ENCODE data around the gene BCL2. TPM values are rescaled to one million over a fixed set of nuclear protein-coding genes. Genes with fewer than 3 reads are reported as not detected.

Gene BCL2
- polyA plus RNA-seq, 4 donors = 23.3 to 28.8 (median 27.1) TPM

DNA sequence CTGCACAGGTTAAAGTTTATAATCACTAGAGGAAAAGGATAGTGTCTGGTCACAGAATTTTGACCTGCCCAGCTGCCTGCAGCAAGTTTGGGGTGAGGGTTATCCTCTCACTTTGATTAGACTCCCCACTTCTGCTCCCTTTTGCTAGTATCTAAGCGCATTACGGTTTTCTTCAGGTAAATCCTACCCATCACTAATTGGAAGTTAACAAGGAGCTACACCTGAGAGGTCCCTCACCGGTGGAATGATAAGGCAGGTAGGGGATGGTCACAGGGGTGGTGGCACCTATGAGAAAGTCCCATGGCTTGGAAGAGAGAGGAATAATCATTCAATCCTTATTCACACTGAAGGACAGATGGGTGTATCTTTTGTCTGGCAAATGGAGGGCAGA lies 7.6 kb downstream of the BCL2 start:
- DNase-seq (ENCODE audit: low read depth in 4 of 4, low spot score in 3 of 4) = no peak

- DNase-seq (ENCODE audit: low read depth in 4 of 4, low spot score in 3 of 4) = no peak
Measured at GRCh38 chr18:63311118-63312018, 8.2 kb downstream of the BCL2 start.

DNA sequence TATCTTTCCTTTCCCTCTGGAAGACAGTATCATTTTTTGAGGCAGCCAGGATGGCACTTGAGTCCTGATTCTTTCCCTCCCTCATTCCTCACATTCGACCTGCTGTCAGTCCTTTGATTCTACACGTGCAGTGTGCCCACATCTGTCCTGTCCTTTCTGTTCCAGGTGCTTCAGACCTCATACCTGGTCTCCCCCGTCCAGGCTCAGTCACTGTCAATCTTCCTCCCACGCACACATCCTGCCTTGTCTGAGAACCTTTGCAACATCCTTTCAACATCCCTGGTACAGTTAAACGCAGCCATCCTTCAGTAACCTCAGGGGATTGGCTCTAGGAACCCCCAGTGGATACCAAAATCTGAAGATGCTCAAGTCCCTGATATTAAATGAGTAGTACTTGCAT lies 10.1 kb downstream of the BCL2 start:
- no peak for DNase-seq (ENCODE audit: low read depth in 4 of 4, low spot score in 3 of 4)

GRCh38 chr18:63307551-63308200 lies 11.9 kb downstream of the BCL2 start:
- DNase-seq (ENCODE audit: low read depth in 4 of 4, low spot score in 3 of 4) = no peak

GRCh38 chr18:63306819-63307550 lies 12.6 kb downstream of the BCL2 start:
- no peak for DNase-seq (ENCODE audit: low read depth in 4 of 4, low spot score in 3 of 4)

GRCh38 chr18:63306249-63306648 lies 13.3 kb downstream of the BCL2 start:
- DNase-seq (ENCODE audit: low read depth in 4 of 4, low spot score in 3 of 4) = no peak

- no peak for DNase-seq (ENCODE audit: low read depth in 4 of 4, low spot score in 3 of 4)
Measured at GRCh38 chr18:63303547-63303946, 16.0 kb downstream of the BCL2 start.

DNA sequence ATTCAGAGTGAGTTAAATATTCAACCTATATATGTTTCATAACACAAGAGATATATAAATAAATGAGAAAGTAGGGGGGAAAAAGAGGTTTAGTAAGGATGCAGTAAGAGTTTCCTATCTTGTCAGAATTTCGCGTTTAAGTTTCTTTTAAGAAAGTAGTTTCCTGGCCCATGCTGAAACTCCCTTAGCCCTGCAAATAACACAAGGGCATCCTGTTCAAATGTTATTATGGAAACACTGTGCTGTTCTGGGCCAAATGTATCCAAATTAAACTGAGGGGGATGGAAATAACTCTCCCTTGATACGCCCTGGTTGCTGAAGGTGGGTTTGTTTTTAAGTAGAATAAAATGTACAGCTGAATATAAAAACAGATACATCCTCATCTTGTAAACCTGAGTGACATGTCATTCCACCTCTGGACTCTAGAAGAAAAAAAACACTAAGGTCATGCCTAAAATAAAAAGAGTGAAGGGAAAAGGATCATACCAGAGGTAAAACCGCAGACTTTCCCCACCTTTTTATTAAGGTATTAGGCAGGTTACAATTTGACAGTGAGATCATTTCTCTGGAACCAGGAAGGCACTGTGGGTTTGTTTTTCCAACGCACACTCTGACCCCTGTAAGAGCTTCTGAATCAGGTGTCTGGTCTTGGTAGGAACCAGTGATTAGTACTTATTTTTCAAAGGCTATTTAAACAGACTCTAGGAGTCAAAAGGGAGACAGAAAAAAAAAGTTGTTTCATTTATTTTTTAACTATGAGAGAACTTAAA lies 16.7 kb downstream of the BCL2 start:
- DNase-seq (ENCODE audit: low read depth in 4 of 4, low spot score in 3 of 4) = no peak

DNA sequence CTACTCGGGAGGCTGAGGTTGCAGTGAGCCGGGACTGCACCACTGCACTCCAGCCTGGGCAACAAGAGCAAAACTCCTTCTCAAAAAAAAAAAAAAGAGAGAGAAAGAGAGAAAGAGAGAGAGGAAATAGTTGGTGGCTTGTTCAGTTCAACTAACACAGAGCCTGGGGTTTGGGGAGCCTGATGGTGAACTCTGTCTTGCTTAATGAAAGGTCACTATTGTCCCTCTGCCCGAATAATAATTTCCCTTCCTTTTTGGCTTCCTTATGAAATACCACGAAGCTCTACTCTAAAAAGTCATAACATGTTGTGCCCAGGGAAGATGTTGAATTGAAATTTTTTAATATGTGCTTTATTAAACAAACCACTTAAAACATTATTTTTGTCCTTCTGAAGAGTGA lies 17.3 kb downstream of the BCL2 start:
- DNase-seq (ENCODE audit: low read depth in 4 of 4, low spot score in 3 of 4) = no peak

- no peak for DNase-seq (ENCODE audit: low read depth in 4 of 4, low spot score in 3 of 4)
Measured at GRCh38 chr18:63301434-63301833, 18.1 kb downstream of the BCL2 start.

GRCh38 chr18:63299837-63300745 lies 19.5 kb downstream of the BCL2 start:
- no peak for DNase-seq (ENCODE audit: low read depth in 4 of 4, low spot score in 3 of 4)

GRCh38 chr18:63298400-63299365 lies 20.9 kb downstream of the BCL2 start:
- no peak for DNase-seq (ENCODE audit: low read depth in 4 of 4, low spot score in 3 of 4)

DNA sequence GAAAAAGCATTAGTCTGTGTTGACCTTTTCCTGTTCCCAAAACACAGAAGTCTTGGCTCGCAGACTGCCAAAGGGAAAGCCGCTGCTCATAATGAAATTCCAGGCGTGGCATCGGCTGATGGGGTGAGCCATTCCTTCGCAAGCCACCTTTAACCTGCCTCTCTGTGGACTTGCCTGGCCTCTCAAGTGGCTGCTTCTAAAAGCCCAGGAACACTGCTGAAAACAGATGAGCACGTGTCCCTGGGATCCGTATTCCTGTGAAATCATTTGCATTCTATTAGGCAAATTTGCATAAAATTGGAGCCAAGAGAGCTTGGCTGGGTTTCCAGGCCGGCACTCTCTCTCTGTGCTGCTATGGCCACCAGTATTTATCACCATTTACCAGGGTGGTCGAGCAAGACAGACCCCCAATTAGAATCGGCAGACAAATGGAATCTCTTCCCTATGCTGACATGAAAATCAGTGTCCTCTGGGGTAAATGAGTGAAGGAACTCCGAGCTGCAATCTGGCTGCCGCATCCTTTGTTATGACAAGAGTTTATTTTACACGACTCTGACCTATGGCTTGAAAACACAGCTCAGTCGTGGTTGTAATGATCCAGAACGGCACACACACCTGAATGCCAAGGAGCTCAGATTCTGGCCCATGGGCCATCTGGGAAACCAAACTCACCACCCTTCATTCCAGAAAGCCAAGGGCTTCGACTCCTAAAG lies 21.7 kb downstream of the BCL2 start:
- no peak for DNase-seq (ENCODE audit: low read depth in 4 of 4, low spot score in 3 of 4)

DNA sequence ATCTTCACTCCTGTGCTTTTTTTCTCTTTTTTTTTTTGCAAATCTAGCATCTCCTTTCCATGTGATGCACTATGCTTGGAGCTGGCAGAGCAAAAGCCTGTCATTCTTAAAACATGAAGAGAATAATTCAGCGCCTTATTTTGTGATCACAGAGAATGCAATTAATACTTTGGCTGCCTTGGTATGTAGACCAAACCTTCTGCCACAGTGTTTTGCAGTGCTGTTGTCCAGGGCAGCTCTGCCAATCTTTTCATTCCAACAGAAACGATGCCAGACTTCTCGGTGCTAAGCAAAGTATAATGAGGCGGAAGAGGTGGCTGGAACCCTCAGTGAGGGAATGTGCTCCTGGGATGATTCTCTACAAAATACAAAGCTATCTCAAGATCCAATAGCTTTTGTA lies 25.6 kb downstream of the BCL2 start:
- no peak for DNase-seq (ENCODE audit: low read depth in 4 of 4, low spot score in 3 of 4)

GRCh38 chr18:63292831-63293683 lies 26.5 kb downstream of the BCL2 start:
- DNase-seq (ENCODE audit: low read depth in 4 of 4, low spot score in 3 of 4) = no peak

DNA sequence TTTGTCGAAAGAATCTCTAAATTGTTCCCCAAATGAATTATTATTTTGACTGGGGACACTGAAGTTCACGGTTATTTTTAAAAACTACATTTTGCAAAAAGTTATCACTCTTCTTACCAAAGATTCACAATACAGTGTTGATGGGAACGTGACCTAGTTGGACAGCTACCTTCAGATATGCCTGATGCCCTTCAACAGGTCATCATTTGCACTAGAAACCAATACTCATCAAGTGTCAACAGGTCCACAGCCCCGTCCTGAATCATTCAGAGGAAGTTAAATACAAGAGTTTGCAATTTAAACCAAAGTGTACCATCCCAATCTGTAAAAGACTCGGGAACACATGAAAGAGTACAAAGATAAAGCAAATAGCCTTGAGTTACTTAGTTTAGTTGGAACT lies 28.3 kb downstream of the BCL2 start:
- DNase-seq (ENCODE audit: low read depth in 4 of 4, low spot score in 3 of 4) = no peak

- DNase-seq (ENCODE audit: low read depth in 4 of 4, low spot score in 3 of 4) = no peak
Measured at GRCh38 chr18:63290821-63291200, 28.8 kb downstream of the BCL2 start.

Data from right renal pelvis (tissue), 4 donors.